Testis (tissue), 2 donors: ENCODE data around the gene TMEM43.

Experiments
- POLR2A ChIP-seq: fragments of 450-650 bp; IDR thresholded peaks from one replicate; pipeline ENCODE4 v1.6.1; 2017; ENCODE audit warnings: antibody characterized with exemption, mild to moderate bottlenecking, moderate library complexity
- TF ChIP-seq, protein P1 (sequence below), 3 experiments: fragments of 450-650 bp in 2 of 3; fragments of 200-600 bp in 1 of 3; sonication (generic) in 1 of 3; IDR thresholded peaks; one replicate each; pipeline ENCODE4 v1.5.1; 2016 to 2019; ENCODE audit warnings: antibody characterized with exemption in 3 of 3, mild to moderate bottlenecking in 2 of 3, moderate library complexity in 1 of 3

- TF ChIP-seq, protein P1, sequence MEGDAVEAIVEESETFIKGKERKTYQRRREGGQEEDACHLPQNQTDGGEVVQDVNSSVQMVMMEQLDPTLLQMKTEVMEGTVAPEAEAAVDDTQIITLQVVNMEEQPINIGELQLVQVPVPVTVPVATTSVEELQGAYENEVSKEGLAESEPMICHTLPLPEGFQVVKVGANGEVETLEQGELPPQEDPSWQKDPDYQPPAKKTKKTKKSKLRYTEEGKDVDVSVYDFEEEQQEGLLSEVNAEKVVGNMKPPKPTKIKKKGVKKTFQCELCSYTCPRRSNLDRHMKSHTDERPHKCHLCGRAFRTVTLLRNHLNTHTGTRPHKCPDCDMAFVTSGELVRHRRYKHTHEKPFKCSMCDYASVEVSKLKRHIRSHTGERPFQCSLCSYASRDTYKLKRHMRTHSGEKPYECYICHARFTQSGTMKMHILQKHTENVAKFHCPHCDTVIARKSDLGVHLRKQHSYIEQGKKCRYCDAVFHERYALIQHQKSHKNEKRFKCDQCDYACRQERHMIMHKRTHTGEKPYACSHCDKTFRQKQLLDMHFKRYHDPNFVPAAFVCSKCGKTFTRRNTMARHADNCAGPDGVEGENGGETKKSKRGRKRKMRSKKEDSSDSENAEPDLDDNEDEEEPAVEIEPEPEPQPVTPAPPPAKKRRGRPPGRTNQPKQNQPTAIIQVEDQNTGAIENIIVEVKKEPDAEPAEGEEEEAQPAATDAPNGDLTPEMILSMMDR (IDR thresholded peaks at IDR 0.05) = no peak
- TF ChIP-seq POLR2A = no peak
These were observed 22.8 kb downstream of the TMEM43 start for GRCh38 chr3:14147617-14148016.
